Trophoblast cell (in vitro differentiated cells and primary cell): ENCODE measurements around the gene PC.

Source experiments
- DNase-seq, 2 donors: peaks; one replicate each; pipeline ENCODE4 v3.0.0-alpha.2; 2016
- H2AFZ ChIP-seq: 2 replicates; pipeline ENCODE4 v1.6.1; 2013; ENCODE audit warnings: low read length, moderate library complexity, mild to moderate bottlenecking; ENCODE audit not compliant: insufficient read depth, poor library complexity
- H2AK5ac ChIP-seq: 2 replicates; pipeline ENCODE4 v1.6.1; 2013; ENCODE audit warnings: mild to moderate bottlenecking, low read length
- H2BK120ac ChIP-seq: 2 replicates; pipeline ENCODE4 v1.6.1; 2013; ENCODE audit warnings: low read length, mild to moderate bottlenecking, moderate library complexity; ENCODE audit not compliant: insufficient read depth, poor library complexity
- H2BK12ac ChIP-seq: 2 replicates; pipeline ENCODE4 v1.6.1; 2013; ENCODE audit warnings: mild to moderate bottlenecking, low read length, moderate library complexity
- H2BK5ac ChIP-seq: 2 replicates; pipeline ENCODE4 v1.6.1; 2013; ENCODE audit warnings: low read length, low read depth, moderate library complexity, mild to moderate bottlenecking; ENCODE audit not compliant: poor library complexity
- H3K14ac ChIP-seq: 2 replicates; pipeline ENCODE4 v1.6.1; 2013; ENCODE audit warnings: mild to moderate bottlenecking, low read length
- H3K18ac ChIP-seq: 2 replicates; pipeline ENCODE4 v1.6.1; 2013; ENCODE audit warnings: mild to moderate bottlenecking, low read length
- H3K23ac ChIP-seq: 2 replicates; pipeline ENCODE4 v1.6.1; 2013; ENCODE audit warnings: low read length
- H3K27ac ChIP-seq: 2 replicates; pipeline ENCODE4 v1.5.1; 2013; ENCODE audit warnings: low read depth, mild to moderate bottlenecking, inconsistent platforms, low read length, moderate library complexity
- H3K27me3 ChIP-seq: 2 replicates; pipeline ENCODE4 v1.6.1; 2013; ENCODE audit warnings: inconsistent platforms, mild to moderate bottlenecking, low read length, moderate library complexity; ENCODE audit not compliant: insufficient read depth
- H3K36me3 ChIP-seq, 2 experiments: 1 replicate in 1 of 2; 2 replicates in 1 of 2; pipeline ENCODE4 v1.6.1; 2013; ENCODE audit warnings: low read length in 2 of 2, mild to moderate bottlenecking in 2 of 2, moderate library complexity in 1 of 2; ENCODE audit not compliant: insufficient read depth in 2 of 2, control insufficient read depth in 1 of 2
- H3K4ac ChIP-seq: 2 replicates; pipeline ENCODE4 v1.6.1; 2013; ENCODE audit warnings: low read depth, mild to moderate bottlenecking, low read length, moderate library complexity
- H3K4me1 ChIP-seq, 2 experiments: 1 replicate in 1 of 2; 2 replicates in 1 of 2; pipeline ENCODE4 v1.6.1; 2013; ENCODE audit warnings: low read length in 2 of 2, mild to moderate bottlenecking in 2 of 2, moderate library complexity in 1 of 2; ENCODE audit not compliant: insufficient read depth in 2 of 2, control insufficient read depth in 1 of 2
- H3K4me2 ChIP-seq: 2 replicates; pipeline ENCODE4 v1.6.1; 2013; ENCODE audit warnings: inconsistent platforms, mild to moderate bottlenecking, low read length, moderate library complexity
- H3K4me3 ChIP-seq: 2 replicates; pipeline ENCODE4 v1.5.1; 2013; ENCODE audit warnings: mild to moderate bottlenecking, low read depth, low read length, inconsistent platforms
- H3K79me1 ChIP-seq: one replicate; pipeline ENCODE4 v1.6.1; 2013; ENCODE audit warnings: low read length
- H3K79me2 ChIP-seq: 2 replicates; pipeline ENCODE4 v1.6.1; 2013; ENCODE audit warnings: low read length, mild to moderate bottlenecking; ENCODE audit not compliant: control insufficient read depth, insufficient read depth, poor library complexity
- H3K9ac ChIP-seq: 2 replicates; pipeline ENCODE4 v1.6.1; 2013; ENCODE audit warnings: mild to moderate bottlenecking, low read length
- H3K9me3 ChIP-seq: 2 replicates; pipeline ENCODE4 v1.6.1; 2013; ENCODE audit warnings: low read depth, mild to moderate bottlenecking, control low read depth, inconsistent platforms, low read length; ENCODE audit not compliant: insufficient read depth
- H4K12ac ChIP-seq: 2 replicates; pipeline ENCODE4 v1.6.1; 2013; ENCODE audit warnings: low read depth, mild to moderate bottlenecking, low read length, moderate library complexity
- H4K8ac ChIP-seq: 2 replicates; pipeline ENCODE4 v1.6.1; 2013; ENCODE audit warnings: low read depth, mild to moderate bottlenecking, low read length, moderate library complexity
- H4K91ac ChIP-seq: one replicate; pipeline ENCODE4 v1.6.1; 2013; ENCODE audit warnings: low read depth, mild to moderate bottlenecking, low read length, moderate library complexity
- WGBS: extraction: QIAGEN DNeasy Blood & Tissue Kit; methylation state at CpG from one replicate; pipeline ENCODE4 v1.1.7; 2013; ENCODE audit warnings: missing lambda C conversion rate; ENCODE audit not compliant: insufficient read length, insufficient coverage; ENCODE audit errors: extremely low coverage; 5-methylcytosine and 5-hydroxymethylcytosine counted together

PC gene

GRCh38 chr11:66906061-66906733 lies 52.0 kb downstream of the PC start:
- H3K18ac ChIP-seq = no peak overlapping the region
- H2AK5ac ChIP-seq = no peak overlapping the region
- no peak overlapping the region for H2BK120ac ChIP-seq
- H3K36me3 ChIP-seq = no peaks in the 10 kb centered on the region
- DNase-seq = no peak
- H2AFZ ChIP-seq = no peak overlapping the region
- peak overlapping the region; percentile 13 for H4K91ac ChIP-seq
- no peak overlapping the region for H3K4me2 ChIP-seq
- no peak overlapping the region for H3K14ac ChIP-seq
- WGBS = no CpG with 5 or more reads among the region's 14 CpGs
- no peaks in the 10 kb centered on the region for H3K79me2 ChIP-seq
- H3K4ac ChIP-seq = no peak overlapping the region
- no peaks in the 10 kb centered on the region for H3K79me1 ChIP-seq
- H3K4me1 ChIP-seq = peaks cover 13 to 18% of the 10 kb centered on the region in 2 experiments
- no peak overlapping the region for H4K12ac ChIP-seq
- no peak overlapping the region for H2BK12ac ChIP-seq
- no peak overlapping the region for H3K27ac ChIP-seq
- no peak overlapping the region for H2BK5ac ChIP-seq
- H3K4me3 ChIP-seq = no peak overlapping the region
- H3K27me3 ChIP-seq = no peaks in the 10 kb centered on the region
- H3K9me3 ChIP-seq = no peaks in the 10 kb centered on the region
- no peak overlapping the region for H3K9ac ChIP-seq
- no peak overlapping the region for H3K23ac ChIP-seq
- H4K8ac ChIP-seq = no peak overlapping the region

GRCh38 chr11:66905631-66906030 lies 52.6 kb downstream of the PC start:
- Histone ChIP-seq H4K8ac (no peak overlapping the region), H2AFZ (no peak overlapping the region), H3K18ac (no peak overlapping the region), H3K23ac (no peak overlapping the region), H3K27ac (no peak overlapping the region), H4K12ac (no peak overlapping the region), H3K27me3 (no peaks in the 10 kb centered on the region), H3K14ac (no peak overlapping the region), H3K79me2 (no peaks in the 10 kb centered on the region), H2BK12ac (no peak overlapping the region), H3K4me3 (no peak overlapping the region), H2BK5ac (no peak overlapping the region), H3K4me2 (no peak overlapping the region), H3K9me3 (no peaks in the 10 kb centered on the region), H3K9ac (no peak overlapping the region), H3K4ac (no peak overlapping the region), H3K4me1 (peaks cover 13 to 18% of the 10 kb centered on the region in 2 experiments), H3K79me1 (no peaks in the 10 kb centered on the region), H2AK5ac (no peak overlapping the region), H3K36me3 (no peaks in the 10 kb centered on the region), H2BK120ac (no peak overlapping the region), H4K91ac (no peak overlapping the region)
- no peak for DNase-seq
- WGBS = no CpG with 5 or more reads among the region's 4 CpGs

DNA sequence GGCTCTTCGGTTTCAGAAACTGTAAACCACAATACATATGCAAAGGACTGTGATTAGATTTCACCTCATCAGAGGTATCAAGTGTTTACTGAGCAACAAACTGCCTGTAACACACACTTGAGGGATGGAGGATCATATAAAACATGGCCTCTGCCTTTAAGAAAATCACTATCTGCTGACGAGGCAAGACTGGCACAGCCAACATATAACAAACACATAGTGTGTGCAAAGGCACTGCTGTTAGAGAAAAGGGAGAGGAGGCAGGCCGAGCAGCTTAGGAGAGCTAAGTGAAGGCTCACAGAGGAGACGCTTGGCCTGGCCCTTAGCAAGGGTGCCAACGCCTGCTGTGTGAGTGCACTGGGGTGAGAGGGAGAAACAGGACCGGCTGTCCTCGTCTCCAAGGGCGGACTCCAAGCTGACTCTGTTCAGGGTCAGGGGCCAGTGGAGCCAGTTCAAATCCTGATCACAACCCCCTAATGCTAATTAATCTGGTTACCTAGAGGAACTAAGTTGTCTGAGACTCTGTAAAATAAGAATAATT lies 53.1 kb downstream of the PC start:
- Histone ChIP-seq H3K4ac (no peak overlapping the region), H3K4me3 (no peak overlapping the region), H3K9ac (no peak overlapping the region), H3K4me1 (peaks cover 13 to 18% of the 10 kb centered on the region in 2 experiments), H3K14ac (no peak overlapping the region), H3K18ac (no peak overlapping the region), H2AK5ac (no peak overlapping the region), H3K79me1 (no peaks in the 10 kb centered on the region), H2BK120ac (no peak overlapping the region), H3K27ac (no peak overlapping the region), H2BK5ac (no peak overlapping the region), H3K23ac (no peak overlapping the region), H4K91ac (no peak overlapping the region), H3K4me2 (no peak overlapping the region), H3K79me2 (no peaks in the 10 kb centered on the region), H3K36me3 (no peaks in the 10 kb centered on the region), H3K9me3 (no peaks in the 10 kb centered on the region), H4K8ac (no peak overlapping the region), H2BK12ac (no peak overlapping the region), H2AFZ (no peak overlapping the region), H4K12ac (no peak overlapping the region), H3K27me3 (no peaks in the 10 kb centered on the region)
- WGBS = no CpG with 5 or more reads among the region's 8 CpGs
- DNase-seq = no peak

DNA sequence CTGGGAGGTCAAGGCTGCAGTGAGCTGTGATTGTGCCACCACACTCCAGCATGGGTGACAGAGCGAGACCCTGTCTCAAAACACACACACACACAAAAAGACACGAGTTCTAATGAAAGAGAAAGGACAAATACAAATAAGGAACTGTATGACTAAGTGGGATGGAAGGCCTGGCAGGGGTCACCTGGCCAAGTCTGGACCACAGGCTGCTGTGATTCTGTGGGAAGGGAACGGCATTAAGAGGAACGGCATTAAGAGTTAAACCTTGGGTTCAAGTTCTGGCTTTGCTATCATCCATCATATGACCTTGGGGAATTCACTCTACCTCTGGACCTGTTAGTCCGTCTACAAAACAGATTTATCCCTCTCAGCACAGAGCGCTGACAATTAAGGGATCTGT lies 53.6 kb downstream of the PC start:
- peaks cover 13 to 18% of the 10 kb centered on the region in 2 experiments for H3K4me1 ChIP-seq
- H3K79me1 ChIP-seq = no peaks in the 10 kb centered on the region
- H2BK12ac ChIP-seq = no peak overlapping the region
- no peak overlapping the region for H2AK5ac ChIP-seq
- H2BK5ac ChIP-seq = no peak overlapping the region
- no peak overlapping the region for H4K91ac ChIP-seq
- H4K8ac ChIP-seq = no peak overlapping the region
- no peak overlapping the region for H3K23ac ChIP-seq
- no peaks in the 10 kb centered on the region for H3K27me3 ChIP-seq
- H3K14ac ChIP-seq = no peak overlapping the region
- WGBS = no CpG with 5 or more reads among the region's 6 CpGs
- H3K4ac ChIP-seq = no peak overlapping the region
- H3K18ac ChIP-seq = no peak overlapping the region
- H3K27ac ChIP-seq = no peak overlapping the region
- no peak overlapping the region for H3K4me3 ChIP-seq
- no peak overlapping the region for H3K9ac ChIP-seq
- no peak overlapping the region for H2BK120ac ChIP-seq
- H4K12ac ChIP-seq = no peak overlapping the region
- H3K4me2 ChIP-seq = no peak overlapping the region
- H3K36me3 ChIP-seq = no peaks in the 10 kb centered on the region
- H2AFZ ChIP-seq = no peak overlapping the region
- H3K9me3 ChIP-seq = no peaks in the 10 kb centered on the region
- DNase-seq = no peak
- no peaks in the 10 kb centered on the region for H3K79me2 ChIP-seq
